CD4-positive, alpha-beta T cell treated with Interleukin-2 at 100 ng/mL for 4 hours (primary cell): ENCODE measurements around the gene STAMBPL1.

Experiments used
- DNase-seq: peaks from one replicate; pipeline ENCODE4 v3.0.0-alpha.2; 2020; ENCODE audit warnings: low spot score

Gene STAMBPL1

DNA sequence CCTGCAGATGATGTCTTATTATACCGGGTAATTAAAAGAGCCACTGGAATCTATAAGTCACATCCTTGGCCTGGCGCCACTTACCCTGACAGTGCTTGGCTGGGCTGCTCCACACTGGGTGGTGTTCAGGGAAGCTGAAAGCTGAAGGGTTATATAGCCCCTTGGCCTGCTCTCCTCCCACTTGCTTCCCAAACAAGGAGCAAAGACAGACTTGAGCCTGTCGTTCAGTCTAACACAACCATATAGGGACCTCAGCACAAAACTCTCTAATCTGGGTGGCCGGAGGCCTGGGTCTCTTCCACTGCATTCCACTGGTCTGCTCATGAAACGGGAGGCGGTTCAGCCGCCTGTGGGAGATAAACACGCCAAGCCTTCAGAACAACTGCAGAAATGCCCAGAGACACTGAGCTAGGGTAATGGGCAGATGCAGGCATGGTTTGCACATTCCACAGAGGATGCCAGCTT lies 72.6 kb downstream of the STAMBPL1 start, which contains the start of gene ACTA2:
TSS of gene ACTA2 (minus strand) at position 127 of the 465 bp plus-strand sequence. CDS start 3,843 bp downstream, outside the sequence.
- DNase-seq, result no peak

DNA sequence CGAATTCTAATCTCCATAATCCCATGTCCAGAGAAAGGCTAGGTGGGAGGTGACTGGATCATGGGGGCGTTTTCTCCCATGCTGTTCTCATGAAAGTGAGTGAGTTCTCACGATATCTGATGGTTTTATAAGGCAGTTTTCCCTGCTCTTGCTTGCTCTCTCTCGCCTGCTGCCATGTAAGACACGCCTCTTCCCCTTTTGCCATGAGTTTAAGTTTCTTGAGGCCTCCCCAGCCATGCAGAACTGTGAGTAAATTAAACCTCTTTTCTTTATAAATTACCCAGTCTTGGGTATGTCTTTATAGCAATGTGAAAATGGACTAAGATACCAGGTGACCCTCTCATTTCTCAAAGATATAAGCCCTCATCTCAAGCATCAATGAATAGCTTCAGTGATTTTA lies 73.6 kb downstream of the STAMBPL1 start:
- no peak for DNase-seq

DNA sequence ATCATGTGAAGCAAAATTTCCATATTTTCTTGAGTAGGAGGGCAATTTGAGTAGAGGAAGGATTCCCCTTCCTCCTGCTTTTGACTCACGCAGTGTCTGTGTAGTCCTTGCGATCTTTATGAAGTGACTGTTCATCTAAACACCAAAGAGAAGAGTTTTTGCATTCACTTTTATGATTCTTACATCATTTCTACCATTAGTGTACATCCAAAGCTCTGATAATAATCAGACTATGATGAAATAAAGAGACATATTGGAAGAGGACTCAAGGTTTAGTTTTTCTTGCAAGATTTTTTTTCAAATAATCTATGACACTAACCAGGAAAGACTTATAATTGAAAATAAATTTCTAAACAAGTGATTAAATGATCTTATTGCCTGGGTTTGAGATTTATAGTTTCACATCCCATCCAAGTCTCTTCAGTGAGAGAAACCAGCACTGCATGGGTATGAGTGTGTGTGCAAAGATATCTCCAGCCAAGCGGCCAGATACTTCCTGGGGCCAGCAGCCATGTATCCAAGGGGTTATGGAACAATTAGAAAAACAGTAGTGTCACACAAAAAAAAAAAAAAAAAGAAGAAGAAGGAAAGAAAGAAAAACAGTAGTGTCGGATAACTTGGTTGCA lies 74.5 kb downstream of the STAMBPL1 start:
- no peak for DNase-seq

DNA sequence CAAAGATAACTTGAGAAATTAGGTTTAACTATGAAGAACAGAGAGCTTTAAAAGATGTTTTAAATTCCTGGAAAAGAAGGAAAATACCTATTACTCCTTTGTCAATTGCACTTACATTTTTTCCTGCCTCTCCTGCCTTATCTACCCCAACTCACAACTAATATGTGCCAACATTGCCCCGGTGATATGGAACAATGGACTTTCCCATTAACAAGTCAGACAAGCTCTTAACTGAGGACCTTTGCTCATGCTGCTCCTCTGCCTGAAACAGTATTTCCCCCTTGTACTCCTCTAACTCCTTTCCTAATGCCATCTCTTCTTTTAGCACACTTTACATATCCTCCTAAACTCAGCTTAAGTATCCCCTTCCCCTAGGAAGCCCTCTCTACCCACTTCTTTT lies 77.3 kb downstream of the STAMBPL1 start:
- no peak for DNase-seq

DNA sequence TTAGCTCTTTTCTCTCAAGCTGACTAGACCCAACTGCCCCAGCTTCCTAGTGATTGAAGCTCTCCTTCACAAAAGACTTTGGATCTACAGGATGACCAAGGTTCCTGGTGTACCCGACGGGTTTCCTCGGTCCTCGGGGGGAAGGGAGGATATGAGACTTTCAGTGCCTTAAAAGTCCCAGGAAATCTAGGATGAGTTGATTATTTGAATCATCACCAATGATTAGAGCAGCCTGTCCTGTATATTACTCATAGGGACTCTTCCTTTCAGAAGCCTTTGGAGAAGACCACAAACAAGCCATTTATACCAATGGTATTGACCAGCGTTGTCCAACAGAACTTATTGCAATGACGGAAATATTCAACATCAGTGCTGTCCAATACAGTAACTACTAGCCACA lies 78.7 kb downstream of the STAMBPL1 start:
- DNase-seq, result no peak

DNA sequence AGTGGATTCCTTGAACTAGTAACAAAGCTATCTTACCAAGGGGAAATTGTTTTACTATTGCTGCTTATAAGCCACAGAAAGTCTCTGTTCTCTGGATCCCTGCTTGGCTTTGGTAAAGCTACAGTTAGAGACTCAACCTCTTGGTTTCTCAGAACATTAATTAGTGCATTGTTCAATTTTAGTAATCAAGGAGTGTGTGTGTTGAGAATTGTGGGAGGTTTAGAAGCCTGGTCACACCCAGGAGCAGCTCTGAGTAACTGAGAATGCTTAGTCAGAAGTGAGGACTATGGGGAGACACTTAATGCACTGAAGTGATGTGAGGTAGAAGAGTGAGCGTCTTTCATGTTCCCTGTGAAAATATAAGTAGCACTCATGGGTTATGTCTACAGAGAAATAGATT lies 80.8 kb downstream of the STAMBPL1 start:
- peak; percentile 18 for DNase-seq

DNA sequence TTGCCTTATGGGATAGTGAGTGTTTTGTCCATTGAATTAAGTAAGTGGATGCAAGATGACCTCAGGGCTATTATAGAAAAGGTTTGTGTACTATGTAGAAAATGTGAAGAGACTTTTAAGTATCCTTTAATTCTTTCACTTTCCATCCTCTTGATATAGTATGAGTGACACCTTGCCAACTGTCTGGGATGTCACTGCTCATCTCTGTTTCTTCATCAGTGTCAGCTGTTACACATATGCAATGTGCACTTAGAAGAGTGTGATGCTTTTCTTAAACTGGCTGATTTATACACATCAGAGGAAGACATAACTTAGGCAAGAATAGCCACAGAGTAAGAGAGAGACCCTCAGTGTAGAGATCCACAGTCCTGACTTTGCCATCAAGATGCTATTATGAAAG lies 81.2 kb downstream of the STAMBPL1 start:
- no peak for DNase-seq

DNA sequence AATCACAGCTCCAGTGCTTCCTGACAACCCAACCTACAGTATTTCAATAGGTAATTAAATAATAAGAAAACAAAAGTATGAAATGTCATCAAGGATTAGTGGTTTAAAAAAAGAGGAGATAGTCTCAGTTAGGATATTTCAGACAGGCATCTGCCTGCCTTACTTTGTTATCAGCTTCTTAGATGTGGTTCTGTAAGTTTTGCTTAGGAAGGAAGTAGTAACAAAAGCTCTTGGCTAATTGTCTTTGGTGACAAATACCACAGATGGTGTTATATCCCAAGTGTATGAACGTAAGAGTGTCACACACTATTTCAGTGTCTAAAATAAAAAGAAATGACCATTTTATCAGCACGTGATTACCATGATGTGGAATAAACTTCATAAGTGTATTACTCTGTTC lies 82.3 kb downstream of the STAMBPL1 start:
- DNase-seq, result peak; percentile 43

DNA sequence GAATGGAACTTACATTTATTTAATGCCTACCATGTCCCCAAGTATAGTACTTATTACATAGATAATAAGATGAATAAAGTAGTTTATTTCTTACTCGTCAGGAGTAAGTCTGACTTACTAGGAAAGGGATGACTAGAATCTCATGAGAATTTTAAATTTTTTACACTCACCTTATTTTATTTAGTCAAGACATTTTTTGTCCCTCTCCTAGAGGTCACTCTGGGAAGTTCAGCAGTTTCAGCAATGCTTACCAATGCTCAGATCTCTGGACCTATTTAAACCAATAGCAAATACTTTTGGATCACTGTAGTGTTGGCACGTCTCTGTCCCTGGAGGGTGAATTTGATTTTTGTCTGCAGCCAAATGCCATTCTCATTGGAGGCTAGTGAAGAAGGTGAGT lies 83.3 kb downstream of the STAMBPL1 start:
- DNase-seq, result no peak

DNA sequence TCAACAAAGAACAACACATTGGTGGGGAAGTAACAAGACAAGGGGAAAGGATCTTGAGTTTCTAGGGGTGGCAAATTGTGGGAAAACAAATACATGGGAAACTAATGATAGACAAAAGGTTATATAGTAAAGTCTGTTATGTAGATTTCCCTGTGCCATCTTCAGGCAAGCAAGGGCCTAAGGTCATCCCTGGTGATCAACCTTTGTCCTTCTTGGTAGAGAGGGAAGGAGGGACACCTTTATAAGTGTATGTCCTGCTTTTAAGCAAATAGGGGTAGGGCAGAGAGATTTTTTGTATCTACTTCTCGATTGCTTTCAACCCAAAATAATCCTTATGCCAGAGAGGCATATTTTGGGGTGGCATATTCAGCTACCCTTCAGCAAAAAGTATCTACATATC lies 84.3 kb downstream of the STAMBPL1 start:
- DNase-seq, result no peak

DNA sequence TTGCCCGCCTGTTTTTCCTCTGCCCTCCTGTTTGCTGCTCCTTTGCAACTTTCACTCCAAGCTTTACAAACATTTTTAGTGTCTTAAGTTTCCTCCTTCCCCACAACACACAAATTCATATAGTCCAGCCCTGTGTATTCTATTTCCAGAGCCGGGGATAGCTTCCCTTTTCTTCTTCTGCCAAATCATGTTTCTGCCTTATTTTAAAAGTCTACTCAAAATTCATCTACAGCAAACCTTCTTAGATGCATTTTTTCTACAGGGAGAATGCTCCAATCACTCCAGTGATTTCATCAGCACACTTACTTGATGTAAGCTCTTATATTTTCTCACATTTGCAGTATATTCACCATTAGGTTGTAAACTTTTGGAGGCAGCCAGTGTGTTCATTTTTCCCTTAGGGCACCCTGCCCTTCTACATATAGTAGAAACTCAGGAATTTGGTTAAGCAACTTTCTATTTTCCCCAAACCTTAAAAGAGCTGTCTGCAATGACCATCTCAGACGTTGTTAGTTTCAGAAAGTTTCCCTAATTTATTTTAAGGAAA lies 84.9 kb downstream of the STAMBPL1 start:
- no peak for DNase-seq

DNA sequence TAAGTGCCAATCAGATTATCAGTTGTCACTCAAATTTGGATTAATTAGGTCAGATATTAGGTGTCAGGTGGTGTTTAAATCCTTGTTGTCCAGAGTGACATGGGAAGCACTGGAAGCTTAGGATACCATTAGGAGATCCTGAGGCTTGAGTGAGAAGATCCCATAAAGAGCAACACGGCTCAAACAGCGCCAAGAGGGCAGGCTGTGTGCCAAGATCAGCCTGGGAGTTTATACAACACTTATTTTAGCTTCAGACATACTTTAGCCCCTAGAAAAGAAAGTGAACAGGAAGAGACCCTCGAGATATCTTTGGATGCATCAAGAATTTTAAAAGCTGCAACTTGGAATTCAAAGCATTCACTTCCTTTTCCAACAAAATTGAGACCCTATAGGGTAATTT lies 86.8 kb downstream of the STAMBPL1 start:
- no peak for DNase-seq

DNA sequence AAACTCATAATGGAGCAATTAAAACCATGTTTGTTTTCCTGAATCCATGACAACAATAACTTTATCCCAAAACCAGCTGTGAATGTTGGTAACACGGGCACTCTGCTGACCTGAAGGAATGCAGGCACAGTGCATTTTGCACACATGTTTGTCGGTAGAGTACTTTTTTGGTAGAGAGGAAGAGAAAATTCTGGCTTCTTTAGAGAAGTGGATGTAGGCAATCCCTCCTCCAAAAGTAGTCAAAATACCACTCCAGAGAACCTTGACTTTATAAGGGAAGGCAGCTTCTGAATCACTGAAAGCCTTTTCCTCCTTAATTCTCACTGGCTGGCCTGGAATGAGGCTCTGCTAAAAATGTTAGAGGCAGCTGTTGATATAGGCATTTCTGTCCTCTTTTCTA lies 88.3 kb downstream of the STAMBPL1 start:
- DNase-seq, result no peak

DNA sequence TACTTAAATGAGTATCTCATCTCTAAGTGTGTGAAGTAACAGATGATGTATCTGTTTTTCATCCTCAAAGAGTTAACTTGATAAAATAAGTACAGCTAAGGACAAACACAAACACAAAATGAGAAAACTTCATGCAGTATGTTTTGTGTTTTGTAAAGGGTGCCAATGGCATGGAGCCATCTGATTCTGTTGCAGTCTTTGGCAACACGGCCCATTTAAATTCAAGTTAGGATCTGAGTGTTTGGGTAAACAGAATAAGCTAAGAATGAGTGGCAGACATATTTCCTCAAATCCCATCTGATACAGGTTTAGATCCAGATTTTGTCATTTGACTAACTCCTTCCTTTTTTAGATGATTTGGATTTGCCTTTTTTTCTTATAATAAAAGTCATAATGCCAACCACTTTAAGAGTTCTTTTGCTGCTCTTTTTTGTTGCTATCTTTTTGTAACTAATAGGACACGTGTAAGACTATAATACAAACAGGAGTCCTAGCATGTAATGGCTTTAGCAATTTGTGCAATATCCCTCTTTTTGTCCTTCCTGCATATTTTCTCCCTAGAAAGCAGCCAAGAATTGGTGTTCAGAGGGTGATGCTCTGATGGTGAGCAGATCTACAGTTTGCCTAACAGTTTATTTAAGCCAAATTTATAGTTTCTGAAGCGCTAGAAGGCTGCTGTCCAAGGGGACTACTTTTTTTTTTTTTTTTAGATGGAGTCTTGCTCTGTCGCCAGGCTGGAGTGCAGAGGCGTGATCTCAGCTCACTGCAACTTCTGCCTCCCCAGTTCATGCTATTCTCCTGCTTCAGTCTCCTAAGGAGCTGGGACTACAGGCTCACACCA lies 91.4 kb downstream of the STAMBPL1 start:
- DNase-seq, result no peak
